Prostate gland (tissue), 2 donors: ENCODE measurements around the gene GRIA3. TPM values are rescaled to one million over a fixed set of nuclear protein-coding genes. Genes with fewer than 3 reads are reported as not detected.

Experiments
- DNase-seq: peaks from one replicate; pipeline ENCODE4 v3.0.0-alpha.2; 2019; ENCODE audit warnings: low spot score
- H3K27ac ChIP-seq, 2 donors: fragments of 200-600 bp; sonication (generic); 2 replicates each; pipeline ENCODE4 v1.5.1; 2017 to 2019
- H3K27me3 ChIP-seq: fragments of 200-600 bp; sonication (generic); replicated peaks from 2 replicates; pipeline ENCODE4 v1.5.1; 2019; ENCODE audit not compliant: insufficient read depth
- H3K36me3 ChIP-seq, 2 donors: fragments of 200-600 bp; sonication (generic); 1 replicate in 1 of 2; 2 replicates in 1 of 2; pipeline versions ENCODE4 v1.5.1 to v1.8.1; 2017 to 2019
- H3K4me1 ChIP-seq: fragments of 200-600 bp; sonication (generic); replicated peaks from 2 replicates; pipeline ENCODE4 v1.5.1; 2019
- H3K4me3 ChIP-seq, 2 donors: fragments of 200-600 bp; sonication (generic); 2 replicates each; pipeline ENCODE4 v1.5.1; 2017 to 2019
- H3K9me3 ChIP-seq: fragments of 200-600 bp; sonication (generic); 2 replicates; pipeline ENCODE4 v1.5.1; 2017
- CTCF ChIP-seq, 4 experiments: fragments of 200-600 bp in 2 of 4; fragments of 450-650 bp in 2 of 4; sonication (generic) in 2 of 4; IDR thresholded peaks; 1 replicate in 3 of 4; 2 replicates in 1 of 4; pipeline ENCODE4 v1.5.1; 2016 to 2019; ENCODE audit warnings: antibody characterized with exemption in 4 of 4, mild to moderate bottlenecking in 2 of 4, moderate library complexity in 2 of 4
- POLR2A ChIP-seq: fragments of 450-650 bp; IDR thresholded peaks from one replicate; pipeline ENCODE4 v1.6.1; 2016; ENCODE audit warnings: antibody characterized with exemption, mild to moderate bottlenecking
- POLR2AphosphoS5 ChIP-seq: sonication (generic); formaldehyde crosslinking; IDR thresholded peaks from one replicate; pipeline ENCODE4 v1.6.1; 2017; ENCODE audit warnings: antibody characterized with exemption
- WGBS: methylation state at CpG from one replicate; pipeline ENCODE4 v1.1.5; 2018; 5-methylcytosine and 5-hydroxymethylcytosine counted together
- intact Hi-C: fragments of 100-400 bp; cut with DNase I; formaldehyde crosslinking; loops from one replicate; pipeline ENCODE4 v1.14.2; 2022
- total RNA-seq, 2 donors: library from RNA; depleted of rRNA; stranded (reverse); fragments of >200 nt; gene quantifications; one replicate each; pipeline ENCODE4 v1.1.0, GENCODE V29; 2016

GRIA3 gene
- total RNA-seq, 2 donors from 2014 or later: 1.1 to 1.6 TPM

- no peaks in the 10 kb centered on the region for H3K36me3 ChIP-seq
- H3K27ac ChIP-seq: no peak overlapping the region
- WGBS: 63% methylated on average over 2 of the region's 2 CpGs
- TF ChIP-seq POLR2AphosphoS5: no peak
- no peak for TF ChIP-seq POLR2A
- TF ChIP-seq CTCF (IDR thresholded peaks at IDR 0.05): no peak
- no peaks in the 10 kb centered on the region for H3K27me3 ChIP-seq
- no peak for DNase-seq
- H3K4me3 ChIP-seq: no peak overlapping the region
- intact Hi-C loops: no loop called here
- H3K4me1 ChIP-seq: no peaks in the 10 kb centered on the region
- H3K9me3 ChIP-seq: no peaks in the 10 kb centered on the region
These were observed 33.0 kb downstream of the GRIA3 start for GRCh38 chrX:123217077-123217476.

GRCh38 chrX:123217728-123218127, 33.6 kb downstream of the GRIA3 start:
- no peaks in the 10 kb centered on the region for H3K4me1 ChIP-seq
- DNase-seq: no peak
- no peak for TF ChIP-seq POLR2AphosphoS5
- H3K4me3 ChIP-seq: no peak overlapping the region
- H3K27ac ChIP-seq: no peak overlapping the region
- no peaks in the 10 kb centered on the region for H3K36me3 ChIP-seq
- H3K27me3 ChIP-seq: no peaks in the 10 kb centered on the region
- intact Hi-C loops: no loop called here
- H3K9me3 ChIP-seq: no peaks in the 10 kb centered on the region
- 65% methylated on average over 2 of the region's 2 CpGs for WGBS

- Histone ChIP-seq H3K36me3 (no peaks in the 10 kb centered on the region), H3K4me1 (no peaks in the 10 kb centered on the region), H3K9me3 (no peaks in the 10 kb centered on the region), H3K27me3 (no peaks in the 10 kb centered on the region), H3K4me3 (no peak overlapping the region), H3K27ac (no peak overlapping the region)
- intact Hi-C loops: no loop called here
- no peak for TF ChIP-seq POLR2A
- TF ChIP-seq CTCF (IDR thresholded peaks at IDR 0.05): no peak
- TF ChIP-seq POLR2AphosphoS5: no peak
- 36% methylated on average over 3 of the region's 3 CpGs for WGBS
- DNase-seq: no peak
These were observed 35.8 kb downstream of the GRIA3 start for GRCh38 chrX:123219916-123220315.

DNA sequence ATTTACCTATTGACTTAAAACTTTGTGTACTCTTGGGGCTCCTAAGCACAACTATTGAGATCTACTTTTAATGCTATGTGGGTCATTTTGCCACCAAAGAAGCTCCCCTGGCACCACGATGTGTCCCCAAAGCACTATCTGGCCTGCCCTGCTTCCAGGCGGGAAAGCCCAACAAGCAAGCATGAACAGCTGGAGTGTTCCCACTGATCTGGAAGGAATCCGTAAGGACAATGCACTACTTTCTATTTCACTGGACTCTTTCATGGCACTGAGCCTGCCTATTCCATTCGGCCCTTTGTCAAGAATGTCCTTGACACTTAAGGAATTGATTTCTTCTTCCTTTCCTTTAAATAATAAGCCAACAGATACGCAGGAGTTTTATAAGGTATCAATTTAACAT, 38.8 kb downstream of the GRIA3 start:
- H3K36me3 ChIP-seq: no peaks in the 10 kb centered on the region
- no peak for DNase-seq
- TF ChIP-seq POLR2A: no peak
- no peak for TF ChIP-seq POLR2AphosphoS5
- TF ChIP-seq CTCF (IDR thresholded peaks at IDR 0.05): no peak
- no peaks in the 10 kb centered on the region for H3K27me3 ChIP-seq
- H3K4me1 ChIP-seq: no peaks in the 10 kb centered on the region
- whole genome bisulfite sequencing: 56% methylated on average over 5 of the region's 5 CpGs
- H3K4me3 ChIP-seq: no peak overlapping the region
- H3K27ac ChIP-seq: no peak overlapping the region
- H3K9me3 ChIP-seq: no peaks in the 10 kb centered on the region
- intact Hi-C loops: no loop called here

GRCh38 chrX:123223409-123223808, 39.3 kb downstream of the GRIA3 start:
- no peak overlapping the region for H3K4me3 ChIP-seq
- no peaks in the 10 kb centered on the region for H3K27me3 ChIP-seq
- H3K27ac ChIP-seq: no peak overlapping the region
- no peak for DNase-seq
- TF ChIP-seq POLR2AphosphoS5 (no peak), CTCF (IDR thresholded peaks at IDR 0.05) (no peak), POLR2A (no peak)
- no peaks in the 10 kb centered on the region for H3K36me3 ChIP-seq
- intact Hi-C loops: no loop called here
- no peaks in the 10 kb centered on the region for H3K9me3 ChIP-seq
- 75% methylated on average over 1 of the region's 1 CpG for WGBS
- no peaks in the 10 kb centered on the region for H3K4me1 ChIP-seq
